GM13976 (cell line): ENCODE measurements around the gene SAG.

Experiments used
- DNase-seq: peaks from one replicate; pipeline ENCODE4 v3.0.0; 2012; ENCODE audit warnings: low spot score
- in situ Hi-C: fragments of 300-500 bp; cut with MboI; formaldehyde crosslinking; loops from one replicate; pipeline ENCODE4 v1.12.0; 2022; ENCODE audit warnings: low sequenced_read_pairs, mixed read lengths, inconsistent platforms; ENCODE audit not compliant: unreplicated experiment
- TF ChIP-seq, protein P1 (sequence below): IDR thresholded peaks from 2 replicates; pipeline ENCODE4 v1.5.1; 2012; ENCODE audit warnings: borderline replicate concordance, mild to moderate bottlenecking; ENCODE audit not compliant: insufficient read depth; ENCODE audit errors: extremely low read depth, missing control alignments, control extremely low read depth

SAG gene

GRCh38 chr2:233281553-233281952 is 26.1 kb upstream of the SAG start:
- in situ Hi-C loops = loop anchor here (25.0 kb wide), 1 partner anchor 431 kb away; the partner anchor contains the start of genes UGT1A4 and UGT1A5
- TF ChIP-seq, protein P1, sequence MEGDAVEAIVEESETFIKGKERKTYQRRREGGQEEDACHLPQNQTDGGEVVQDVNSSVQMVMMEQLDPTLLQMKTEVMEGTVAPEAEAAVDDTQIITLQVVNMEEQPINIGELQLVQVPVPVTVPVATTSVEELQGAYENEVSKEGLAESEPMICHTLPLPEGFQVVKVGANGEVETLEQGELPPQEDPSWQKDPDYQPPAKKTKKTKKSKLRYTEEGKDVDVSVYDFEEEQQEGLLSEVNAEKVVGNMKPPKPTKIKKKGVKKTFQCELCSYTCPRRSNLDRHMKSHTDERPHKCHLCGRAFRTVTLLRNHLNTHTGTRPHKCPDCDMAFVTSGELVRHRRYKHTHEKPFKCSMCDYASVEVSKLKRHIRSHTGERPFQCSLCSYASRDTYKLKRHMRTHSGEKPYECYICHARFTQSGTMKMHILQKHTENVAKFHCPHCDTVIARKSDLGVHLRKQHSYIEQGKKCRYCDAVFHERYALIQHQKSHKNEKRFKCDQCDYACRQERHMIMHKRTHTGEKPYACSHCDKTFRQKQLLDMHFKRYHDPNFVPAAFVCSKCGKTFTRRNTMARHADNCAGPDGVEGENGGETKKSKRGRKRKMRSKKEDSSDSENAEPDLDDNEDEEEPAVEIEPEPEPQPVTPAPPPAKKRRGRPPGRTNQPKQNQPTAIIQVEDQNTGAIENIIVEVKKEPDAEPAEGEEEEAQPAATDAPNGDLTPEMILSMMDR = no peak

DNA sequence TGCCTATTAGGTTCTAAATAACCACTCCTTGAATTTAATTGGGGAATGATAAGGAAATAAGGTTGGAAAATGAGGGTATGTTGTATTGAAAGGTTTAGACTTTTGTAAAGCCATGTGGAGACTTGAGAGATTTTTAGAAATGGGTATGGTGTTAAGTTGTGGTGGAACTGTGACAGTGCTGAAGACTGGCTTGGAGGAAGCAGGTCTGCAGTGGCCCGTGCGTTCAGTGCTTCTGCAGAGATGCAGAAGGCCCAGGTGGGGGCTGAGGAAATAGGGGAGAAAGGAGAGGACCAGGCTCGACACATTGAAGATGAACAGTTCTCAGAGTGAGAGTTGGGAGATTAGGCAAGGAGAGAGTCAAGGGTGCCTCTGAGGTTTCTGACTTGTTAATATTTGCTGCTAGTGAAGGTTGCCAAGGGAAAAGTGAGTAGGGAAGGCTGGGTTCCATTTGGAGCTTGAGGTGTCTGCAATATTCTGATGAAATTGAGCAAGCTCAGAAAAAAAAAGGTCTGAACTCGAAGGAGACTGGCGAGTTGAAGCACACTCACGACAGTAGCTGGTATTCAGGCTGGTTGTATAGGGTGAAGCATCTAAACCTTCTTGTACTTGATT is 25.5 kb upstream of the SAG start:
- in situ Hi-C loops = loop anchor here (25.0 kb wide), 1 partner anchor 430 kb away; the partner anchor contains the start of genes UGT1A4 and UGT1A5
- TF ChIP-seq, protein P1 = no peak
- DNase-seq = no peak

More at GRCh38 chr2:233281553-233281952, 26.1 kb upstream of the SAG start:
- no peak for DNase-seq

GRCh38 chr2:233285921-233286320 is 21.7 kb upstream of the SAG start:
- DNase-seq = no peak
- TF ChIP-seq, protein P1 = no peak
- in situ Hi-C loops = loop anchor here (25.0 kb wide), 1 partner anchor 426 kb away; the partner anchor contains the start of genes UGT1A4 and UGT1A5

DNA sequence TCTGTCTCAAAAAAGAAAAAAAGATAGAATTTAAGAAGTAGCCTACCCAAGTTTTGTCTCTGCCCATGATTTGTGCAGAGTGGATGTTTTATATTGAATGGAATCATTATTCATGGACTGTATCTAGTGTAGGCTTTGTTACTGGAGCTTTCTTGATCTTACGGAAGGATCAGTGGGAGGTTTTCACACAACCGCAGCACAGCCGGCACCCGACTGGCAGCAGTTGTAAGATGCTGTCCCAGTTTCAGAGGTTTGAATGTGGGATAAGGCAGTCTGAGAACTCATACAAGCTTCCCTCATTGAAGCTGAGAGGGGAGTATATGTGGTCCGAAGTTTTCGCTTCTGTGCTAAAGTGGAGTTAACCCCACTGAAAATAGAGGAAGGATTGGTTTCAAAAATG is 19.7 kb upstream of the SAG start:
- in situ Hi-C loops = loop anchor here (25.0 kb wide), 1 partner anchor 424 kb away; the partner anchor contains the start of genes UGT1A4 and UGT1A5
- TF ChIP-seq, protein P1 = no peak

DNA sequence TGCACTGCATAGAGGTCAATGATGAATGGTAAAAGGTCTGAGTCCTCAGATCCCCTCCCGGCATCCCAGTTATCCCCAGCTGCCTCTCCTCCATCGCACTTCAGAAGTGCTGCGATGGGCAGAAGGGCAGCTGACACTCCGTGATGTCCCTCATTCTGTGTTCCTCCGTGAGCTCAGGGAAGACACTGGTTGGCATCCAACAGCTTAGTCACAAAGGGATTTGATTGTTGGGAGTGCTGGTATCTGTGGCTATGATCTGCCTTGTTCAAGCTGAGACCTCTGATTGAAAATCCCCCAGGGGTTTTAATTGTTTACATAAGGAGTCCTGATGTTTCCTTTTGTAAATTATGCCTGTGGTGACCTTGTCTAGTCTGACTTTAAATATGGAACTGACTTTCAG is 19.0 kb upstream of the SAG start:
- in situ Hi-C loops = loop anchor here (25.0 kb wide), 1 partner anchor 424 kb away; the partner anchor contains the start of genes UGT1A4 and UGT1A5
- TF ChIP-seq, protein P1 = no peak
- no peak for DNase-seq

More for the DNA sequence above, 19.7 kb upstream of the SAG start:
- DNase-seq = no peak

DNA sequence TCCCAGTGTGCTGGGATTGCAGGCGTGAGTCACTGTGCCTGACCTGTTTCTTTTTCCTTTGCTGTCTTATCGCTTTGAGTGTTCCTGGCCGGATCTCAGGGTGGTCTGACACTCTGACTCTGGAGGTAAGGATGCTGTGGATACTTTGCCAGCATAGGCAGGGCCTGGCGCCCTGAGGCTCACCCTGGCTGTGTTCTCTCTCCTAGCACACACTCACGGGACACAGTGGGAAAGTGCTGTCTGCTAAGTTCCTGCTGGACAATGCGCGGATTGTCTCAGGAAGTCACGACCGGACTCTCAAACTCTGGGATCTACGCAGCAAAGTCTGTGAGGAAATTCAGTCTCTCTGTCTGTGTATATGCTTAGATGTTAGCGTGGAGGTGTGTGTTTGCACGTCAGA is 18.0 kb upstream of the SAG start:
- DNase-seq = no peak
- in situ Hi-C loops = loop anchor here (25.0 kb wide), 1 partner anchor 423 kb away; the partner anchor contains the start of genes UGT1A4 and UGT1A5
- TF ChIP-seq, protein P1 = no peak
